Body of pancreas (tissue), 4 donors: Measurements from ENCODE around the gene SLC39A3. TPM values are rescaled to one million over a fixed set of nuclear protein-coding genes. Genes with fewer than 3 reads are reported as not detected.

Experiments used
- ATAC-seq: fragments of 150-250 bp; one replicate; pipeline ENCODE4 v1.9.1; 2016
- DNase-seq, 4 donors: peaks; one replicate each; pipeline ENCODE4 v3.0.0-alpha.2; 2019
- H3K27ac ChIP-seq, 4 donors: fragments of 200-600 bp; sonication (generic); 1 replicate in 3 of 4; 2 replicates in 1 of 4; pipeline versions ENCODE4 v1.5.1 to v1.6.1; 2016 to 2019; ENCODE audit warnings: mild to moderate bottlenecking in 1 of 4, mixed read lengths in 1 of 4, moderate library complexity in 1 of 4
- H3K27me3 ChIP-seq, 2 donors: fragments of 200-600 bp; sonication (generic); one replicate each; pipeline ENCODE4 v1.6.0; 2016; ENCODE audit warnings: mild to moderate bottlenecking in 1 of 2
- H3K36me3 ChIP-seq, 2 donors: fragments of 200-600 bp; sonication (generic); replicated peaks in 1 of 2; 2 replicates each; pipeline ENCODE4 v1.5.1; 2016; ENCODE audit warnings: low read depth in 2 of 2; ENCODE audit not compliant: insufficient read depth in 1 of 2
- H3K4me1 ChIP-seq: fragments of 200-600 bp; sonication (generic); one replicate; pipeline ENCODE4 v1.6.0; 2016
- H3K4me3 ChIP-seq, 2 donors: fragments of 200-600 bp; sonication (generic); 1 replicate in 1 of 2; 2 replicates in 1 of 2; pipeline ENCODE4 v1.5.1; 2016 to 2019
- H3K9me3 ChIP-seq, 3 donors: fragments of 200-600 bp; sonication (generic); 1 replicate in 2 of 3; 2 replicates in 1 of 3; pipeline ENCODE4 v1.5.1; 2016
- POLR2A ChIP-seq, 3 donors: fragments of 450-650 bp; IDR thresholded peaks; one replicate each; pipeline ENCODE4 v1.6.1; 2016; ENCODE audit warnings: antibody characterized with exemption in 3 of 3, mild to moderate bottlenecking in 2 of 3
- WGBS, 2 donors: methylation state at CpG; one replicate each; pipeline ENCODE4 v1.1.5; 2017; 5-methylcytosine and 5-hydroxymethylcytosine counted together
- intact Hi-C: fragments of 100-400 bp; cut with DNase I; formaldehyde crosslinking; loops from one replicate; pipeline ENCODE4 v1.15.1; 2023
- total RNA-seq, 2 donors: library from RNA; depleted of rRNA; stranded (reverse); fragments of >200 nt; gene quantifications; one replicate each; pipeline ENCODE4 v1.1.0, GENCODE V29; 2016
- TF ChIP-seq, protein P1 (sequence below), 7 experiments: fragments of 450-650 bp in 4 of 7; fragments of 200-600 bp in 3 of 7; sonication (generic) in 3 of 7; IDR thresholded peaks; one replicate each; pipeline ENCODE4 v1.5.1; 2016 to 2019; ENCODE audit warnings: antibody characterized with exemption in 7 of 7

The SLC39A3 gene
- total RNA-seq, 2 donors from 2014 or later, result 36.1 to 48.8 TPM

DNA sequence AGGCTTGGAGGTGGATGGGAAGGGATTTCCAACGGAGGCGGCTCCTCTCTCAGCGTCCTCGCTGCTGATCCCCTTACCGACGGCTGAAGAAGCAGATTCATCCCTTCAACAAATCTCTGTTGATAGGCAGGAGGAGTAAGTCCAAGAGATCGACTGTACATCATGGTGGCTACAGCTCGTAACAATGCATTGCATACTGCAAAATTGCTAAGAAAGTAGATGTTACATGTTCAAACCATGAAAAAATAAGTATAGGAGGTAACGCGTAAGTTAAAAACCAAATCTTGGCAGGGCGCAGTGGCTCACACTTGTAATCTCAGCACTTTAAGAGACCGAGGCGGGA is 468 bp upstream of the SLC39A3 start:
- H3K4me1 ChIP-seq, result peaks cover 18% of the 10 kb centered on the region
- DNase-seq (no peak), ATAC-seq (no peak)
- H3K27me3 ChIP-seq, result no peaks in the 10 kb centered on the region
- intact Hi-C loops, result no loop called here
- no peaks in the 10 kb centered on the region for H3K9me3 ChIP-seq
- no peaks in the 10 kb centered on the region for H3K36me3 ChIP-seq
- WGBS, 2 donors, result 43 to 48% methylated on average over 12 to 13 of the region's 13 CpGs
- no peak for TF ChIP-seq POLR2A (IDR thresholded peaks at IDR 0.05)
- TF ChIP-seq, protein P1, sequence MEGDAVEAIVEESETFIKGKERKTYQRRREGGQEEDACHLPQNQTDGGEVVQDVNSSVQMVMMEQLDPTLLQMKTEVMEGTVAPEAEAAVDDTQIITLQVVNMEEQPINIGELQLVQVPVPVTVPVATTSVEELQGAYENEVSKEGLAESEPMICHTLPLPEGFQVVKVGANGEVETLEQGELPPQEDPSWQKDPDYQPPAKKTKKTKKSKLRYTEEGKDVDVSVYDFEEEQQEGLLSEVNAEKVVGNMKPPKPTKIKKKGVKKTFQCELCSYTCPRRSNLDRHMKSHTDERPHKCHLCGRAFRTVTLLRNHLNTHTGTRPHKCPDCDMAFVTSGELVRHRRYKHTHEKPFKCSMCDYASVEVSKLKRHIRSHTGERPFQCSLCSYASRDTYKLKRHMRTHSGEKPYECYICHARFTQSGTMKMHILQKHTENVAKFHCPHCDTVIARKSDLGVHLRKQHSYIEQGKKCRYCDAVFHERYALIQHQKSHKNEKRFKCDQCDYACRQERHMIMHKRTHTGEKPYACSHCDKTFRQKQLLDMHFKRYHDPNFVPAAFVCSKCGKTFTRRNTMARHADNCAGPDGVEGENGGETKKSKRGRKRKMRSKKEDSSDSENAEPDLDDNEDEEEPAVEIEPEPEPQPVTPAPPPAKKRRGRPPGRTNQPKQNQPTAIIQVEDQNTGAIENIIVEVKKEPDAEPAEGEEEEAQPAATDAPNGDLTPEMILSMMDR (IDR thresholded peaks at IDR 0.05), result no peak
- H3K27ac ChIP-seq, result no peak overlapping the region
- H3K4me3 ChIP-seq, result no peak overlapping the region

DNA sequence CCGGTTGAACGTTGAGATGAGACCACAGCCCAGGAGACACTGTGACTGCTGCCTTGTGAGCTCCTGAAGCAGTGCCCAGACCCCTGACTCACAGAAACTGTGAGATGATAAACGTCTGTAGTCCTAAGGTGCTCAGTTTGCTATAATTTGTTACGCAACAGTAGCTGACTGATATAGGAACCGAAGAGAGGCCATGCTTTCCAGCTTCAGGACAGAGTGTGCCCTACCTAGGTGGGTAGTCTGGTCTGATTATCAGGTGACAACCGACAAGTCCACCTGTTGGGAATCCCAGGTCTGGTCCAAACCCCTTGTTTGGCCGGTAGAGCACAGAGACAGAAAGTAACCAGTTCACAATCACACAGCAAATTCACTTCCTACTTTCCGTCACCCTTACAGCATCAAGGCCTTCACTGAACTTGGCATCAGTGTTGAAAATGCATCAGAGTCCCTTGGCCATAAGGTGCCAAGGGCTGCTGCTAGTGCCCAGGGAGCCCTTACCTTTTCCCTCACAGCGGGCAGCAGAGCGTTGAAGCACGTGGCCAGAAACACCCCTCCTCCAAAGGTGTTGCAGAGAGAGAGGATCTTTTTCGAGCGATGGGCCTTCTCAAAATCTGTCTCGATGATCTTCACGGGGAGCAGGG is 3.1 kb downstream of the SLC39A3 start:
- Histone ChIP-seq H3K36me3 (no peaks in the 10 kb centered on the region), H3K27me3 (no peaks in the 10 kb centered on the region), H3K4me3 (no peak overlapping the region), H3K4me1 (peaks cover 18% of the 10 kb centered on the region), H3K27ac (no peak overlapping the region), H3K9me3 (no peaks in the 10 kb centered on the region)
- DNase-seq (no peak), ATAC-seq (no peak)
- WGBS, 2 donors, result 91 to 96% methylated on average over 8 to 15 of the region's 15 CpGs
- no peak for TF ChIP-seq POLR2A (IDR thresholded peaks at IDR 0.05)
- TF ChIP-seq, protein P1 (IDR thresholded peaks at IDR 0.05), result no peak
- intact Hi-C loops, result no loop called here

DNA sequence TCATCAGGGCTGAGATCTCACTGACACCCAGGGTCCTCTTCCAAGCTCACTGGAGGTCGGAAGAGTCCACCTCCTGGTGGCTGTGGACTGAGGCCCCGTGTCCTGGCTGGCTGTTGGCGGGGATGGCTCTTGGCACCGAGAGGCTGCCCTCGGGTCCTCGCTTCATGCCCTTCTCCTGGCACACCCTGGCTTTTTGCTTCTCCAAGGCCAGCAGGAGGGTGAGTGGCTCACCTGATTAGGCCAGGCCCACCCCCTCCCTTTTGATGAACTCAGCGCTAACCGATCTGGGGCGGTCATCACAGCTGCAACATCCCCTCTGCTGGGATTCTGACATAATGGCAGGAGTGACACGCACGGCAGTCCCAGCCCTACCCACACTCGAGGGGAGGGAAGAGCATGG is 4.4 kb downstream of the SLC39A3 start:
- no peak overlapping the region for H3K4me3 ChIP-seq
- DNase-seq (no peak), ATAC-seq (no peak)
- H3K9me3 ChIP-seq, result no peaks in the 10 kb centered on the region
- no peaks in the 10 kb centered on the region for H3K27me3 ChIP-seq
- no peak for TF ChIP-seq POLR2A (IDR thresholded peaks at IDR 0.05)
- TF ChIP-seq, protein P1 (IDR thresholded peaks at IDR 0.05), result no peak
- H3K4me1 ChIP-seq, result peaks cover 18% of the 10 kb centered on the region
- intact Hi-C loops, result no loop called here
- H3K36me3 ChIP-seq, result no peaks in the 10 kb centered on the region
- WGBS, 2 donors, result 95 to 100% methylated on average over 3 to 8 of the region's 12 CpGs
- no peak overlapping the region for H3K27ac ChIP-seq

DNA sequence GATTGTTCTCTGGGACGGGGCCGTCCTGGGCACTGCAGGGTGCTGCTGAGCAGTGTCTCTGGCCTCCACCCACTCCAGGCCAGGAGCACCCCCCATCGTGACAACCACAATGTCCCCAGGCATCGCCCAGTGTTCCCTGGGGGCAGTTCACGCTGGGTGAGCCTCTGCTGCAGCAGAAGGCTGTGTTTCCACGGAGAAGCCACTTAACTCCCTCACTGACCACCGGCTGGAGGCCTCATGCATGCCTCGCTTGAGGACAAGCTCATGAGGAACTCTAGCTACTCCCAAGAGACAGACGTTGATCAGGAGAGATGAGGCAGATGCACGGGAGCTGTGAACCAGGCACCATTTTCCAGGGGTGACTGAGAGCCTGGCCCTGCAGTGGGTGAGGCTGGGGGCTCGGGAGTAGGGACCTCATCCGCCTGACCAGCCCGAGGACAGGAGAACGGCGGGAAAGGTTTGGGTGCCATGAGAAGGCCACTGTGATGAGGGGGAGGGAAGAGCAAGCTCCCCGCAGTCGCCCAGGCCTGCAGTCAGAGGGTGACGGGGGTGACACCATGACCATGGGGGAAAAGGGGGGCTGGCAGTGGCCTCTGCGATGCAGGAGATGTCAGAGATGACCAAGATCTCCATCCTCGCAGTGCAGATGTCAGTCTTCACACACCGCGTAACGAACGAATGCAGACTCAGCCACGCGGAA is 5.1 kb downstream of the SLC39A3 start:
- H3K4me3 ChIP-seq, result no peak overlapping the region
- H3K27ac ChIP-seq, result no peak overlapping the region
- H3K9me3 ChIP-seq, result no peaks in the 10 kb centered on the region
- TF ChIP-seq, protein P1 (IDR thresholded peaks at IDR 0.05), result no peak
- TF ChIP-seq POLR2A (IDR thresholded peaks at IDR 0.05), result no peak
- intact Hi-C loops, result no loop called here
- no peak for DNase-seq
- WGBS, 2 donors, result 84 to 86% methylated on average over 21 to 25 of the region's 26 CpGs
- H3K4me1 ChIP-seq, result peaks cover 14% of the 10 kb centered on the region
- ATAC-seq, result no peak
- no peaks in the 10 kb centered on the region for H3K36me3 ChIP-seq
- H3K27me3 ChIP-seq, result no peaks in the 10 kb centered on the region
